Heart right ventricle (tissue), 16 donors: ENCODE measurements around the gene BCAS4. TPM values are rescaled to one million over a fixed set of nuclear protein-coding genes. Genes with fewer than 3 reads are reported as not detected.
"Not testable (repeated sequence)": the region's sequence is repeated elsewhere in the genome, so short reads cannot be mapped to it uniquely, and the experiment has no call there.

Source experiments
- ATAC-seq, 8 donors: fragments of 200-7000 bp; cut with Tn5 transposase; one replicate each; pipeline ENCODE4 v1.9.1; 2020; ENCODE audit warnings: mild to moderate bottlenecking in 8 of 8, moderate library complexity in 8 of 8, moderate number of reproducible peaks in 1 of 8
- DNase-seq, 2 donors: peaks; one replicate each; pipeline ENCODE4 v3.0.0-alpha.2; 2020
- H3K27ac ChIP-seq, 10 donors: fragments of 200-600 bp; sonication (generic) in 2 of 10; one replicate each; pipeline versions ENCODE4 v1.5.0 to v1.8.0; 2020 to 2022; ENCODE audit warnings: mild to moderate bottlenecking in 3 of 10
- H3K27me3 ChIP-seq, 7 donors: fragments of 200-600 bp; one replicate each; pipeline ENCODE4 v1.8.0; 2021 to 2022; ENCODE audit warnings: mild to moderate bottlenecking in 2 of 7
- H3K36me3 ChIP-seq, 9 donors: fragments of 200-600 bp; sonication (generic) in 1 of 9; one replicate each; pipeline versions ENCODE4 v1.5.0 to v1.8.0; 2020 to 2022; ENCODE audit warnings: mild to moderate bottlenecking in 2 of 9
- H3K4me1 ChIP-seq, 9 donors: fragments of 200-600 bp; sonication (generic) in 1 of 9; one replicate each; pipeline versions ENCODE4 v1.5.0 to v1.8.0; 2020 to 2022; ENCODE audit warnings: mild to moderate bottlenecking in 4 of 9
- H3K4me3 ChIP-seq, 10 donors: fragments of 200-600 bp; sonication (generic) in 2 of 10; one replicate each; pipeline versions ENCODE4 v1.5.0 to v1.8.0; 2020 to 2022; ENCODE audit warnings: mild to moderate bottlenecking in 7 of 10, moderate library complexity in 2 of 10
- H3K9me3 ChIP-seq, 11 donors: fragments of 200-600 bp in 10 of 11; sonication (generic) in 2 of 11; one replicate each; pipeline versions ENCODE4 v1.5.0 to v1.8.0; 2013 to 2022; ENCODE audit warnings: mild to moderate bottlenecking in 2 of 11, control low read depth in 1 of 11, moderate library complexity in 1 of 11
- CTCF ChIP-seq, 9 donors: fragments of 200-600 bp; sonication (generic) in 2 of 9; IDR thresholded peaks; one replicate each; pipeline versions ENCODE4 v1.5.0 to v1.8.0; 2021 to 2022; ENCODE audit warnings: antibody characterized with exemption in 9 of 9, mild to moderate bottlenecking in 5 of 9, moderate library complexity in 1 of 9
- WGBS, 2 donors: extraction: QIAGEN DNeasy Blood & Tissue Kit; methylation state at CpG; one replicate each; pipeline ENCODE4 v1.1.7; 2013; ENCODE audit warnings: inconsistent platforms in 1 of 2; 5-methylcytosine and 5-hydroxymethylcytosine counted together
- intact Hi-C, 10 donors: fragments of 100-400 bp; cut with DNase I; formaldehyde crosslinking; loops; one replicate each; pipeline versions ENCODE4 v1.11.1 to v1.14.2; 2022
- polyA plus RNA-seq, 2 donors: library from polyadenylated mRNA; stranded (reverse); fragments of 200-250 nt; gene quantifications; one replicate each; pipeline ENCODE4 v1.2.3, GENCODE V29; 2013
- total RNA-seq, 10 donors: library from RNA; stranded (reverse); fragmentation: NEBNext Ultra II Directional in 3 of 10; extraction: Animal tissue kit (Norgen Biotek cat#: 25700) in 3 of 10; gene quantifications; one replicate each; pipeline versions ENCODE4 v1.2.1 to v1.2.4, GENCODE V29; 2021 to 2023
- donor health status: Arrhythmogenic right ventricular cardiomyopathy.
- donor health status: ischemic (EF 13 %, LVEDD 7.1; RV severe dilation, severe dysfunction).
- donor health status: healthy with polysubstance abuse.
- donor health status: DM: no; HTN: yes; CAD: no.
- donor health status: DM: no; HTN: no; CAD: no.
- donor health status: ischemic (EF 25% LVEDD 6.9; RV normal size, moderate dysfunction).
- donor health status: ischemic (EF 25% LVEDD 5.7; RV mildly dilated, moderate dysfunction).
- donor health status: healthy.
- donor health status: DM: yes; HTN: yes; CAD: no.
- donor health status: Ischemic cardiomyopathy.
- donor health status: ischemic (EF 35%, LVEDD 5.7; RV mildly dilated, moderate dysfunction).
- donor health status: nonischemic (EF 11% LVEDD 7.7; RV severe dilation, severe dysfunction).
- donor health status: DM: yes; HTN: yes; CAD: no.
- donor health status: PGD.
- donor health status: ischemic (EF 29% LVEDD 5.4; RV normal size, mild dysfunction).
- donor health status: nonischemic (EF 23%, LVEDD 6.1; RV moderate dilation, normal function).

BCAS4 gene
- total and polyA plus RNA-seq, 12 donors: 0.54 to 3.6 (median 2.2) TPM

- no peak for DNase-seq
- Histone ChIP-seq H3K4me1 (peaks cover 0 to 9% (median 5%) of the 10 kb centered on the region in 9 donors), H3K36me3 (no peaks in the 10 kb centered on the region), H3K27me3 (peaks cover 0 to 7% (median 0%) of the 10 kb centered on the region in 7 donors), H3K9me3 (no peaks in the 10 kb centered on the region), H3K27ac (no peak overlapping the region), H3K4me3 (no peak overlapping the region)
- 92 to 93% methylated on average over 8 of the region's 8 CpGs for WGBS, 2 donors
- intact Hi-C loops: loop anchor here in 5 of 10 donors (10.0 kb wide), 3 partner anchors 115 to 505 kb away; no protein-coding TSS in a partner anchor
- TF ChIP-seq CTCF (IDR thresholded peaks at IDR 0.05): no peak
- no peak for ATAC-seq
These were observed 5.2 kb downstream of the BCAS4 start for GRCh38 chr20:50799890-50800550.

GRCh38 chr20:50800986-50801746 is 6.3 kb downstream of the BCAS4 start:
- H3K36me3 ChIP-seq, intact Hi-C loops, H3K9me3 ChIP-seq, DNase-seq, H3K27me3 ChIP-seq, H3K27ac ChIP-seq, H3K4me1 ChIP-seq, ATAC-seq, H3K4me3 ChIP-seq: not testable (repeated sequence)
- 93 to 94% methylated on average over 13 of the region's 13 CpGs for WGBS, 2 donors

GRCh38 chr20:50801747-50802125 is 6.9 kb downstream of the BCAS4 start:
- no peaks in the 10 kb centered on the region for H3K4me1 ChIP-seq
- TF ChIP-seq CTCF (IDR thresholded peaks at IDR 0.05): no peak
- H3K27ac ChIP-seq: no peak overlapping the region
- no peak for DNase-seq
- H3K27me3 ChIP-seq: no peaks in the 10 kb centered on the region
- intact Hi-C loops: no loop called here
- no peaks in the 10 kb centered on the region for H3K9me3 ChIP-seq
- H3K4me3 ChIP-seq: no peak overlapping the region
- WGBS, 2 donors: 85 to 89% methylated on average over 5 of the region's 5 CpGs
- no peak for ATAC-seq
- H3K36me3 ChIP-seq: no peaks in the 10 kb centered on the region

- Histone ChIP-seq H3K27ac (no peak overlapping the region), H3K36me3 (no peaks in the 10 kb centered on the region), H3K4me1 (no peaks in the 10 kb centered on the region), H3K4me3 (no peak overlapping the region), H3K9me3 (no peaks in the 10 kb centered on the region), H3K27me3 (peaks cover 0 to 3% (median 0%) of the 10 kb centered on the region in 7 donors)
- DNase-seq: no peak
- no peak for ATAC-seq
- TF ChIP-seq CTCF (IDR thresholded peaks at IDR 0.05): no peak
- 89 to 91% methylated on average over 8 of the region's 8 CpGs for WGBS, 2 donors
- intact Hi-C loops: no loop called here
These were observed 7.4 kb downstream of the BCAS4 start for GRCh38 chr20:50802289-50802688.
